Fibroblast of peridontal ligament (primary cell): ENCODE results near the gene SERPINA6.
A peak's percentile ranks its signal among the peaks of the same experiment; 100 is the strongest.
"Not testable (repeated sequence)": the region's sequence is repeated elsewhere in the genome, so short reads cannot be mapped to it uniquely, and the experiment has no call there.

Experiments
- DNase-seq: peaks from one replicate; pipeline ENCODE4 v3.0.0-alpha.2; 2010; ENCODE audit errors: extremely low read depth

SERPINA6 gene

GRCh38 chr14:94322648-94323570 lies at the start of gene SERPINA6:
SERPINA6 (minus strand) TSS chr14:94323336; CDS start chr14:94314648, 8,688 bp downstream.
- DNase-seq = no peak

- DNase-seq = no peak
These were observed 49.0 kb upstream of the SERPINA6 start for GRCh38 chr14:94372021-94372605.

- no peak for DNase-seq
These were observed 47.4 kb upstream of the SERPINA6 start for GRCh38 chr14:94370524-94370910.

DNA sequence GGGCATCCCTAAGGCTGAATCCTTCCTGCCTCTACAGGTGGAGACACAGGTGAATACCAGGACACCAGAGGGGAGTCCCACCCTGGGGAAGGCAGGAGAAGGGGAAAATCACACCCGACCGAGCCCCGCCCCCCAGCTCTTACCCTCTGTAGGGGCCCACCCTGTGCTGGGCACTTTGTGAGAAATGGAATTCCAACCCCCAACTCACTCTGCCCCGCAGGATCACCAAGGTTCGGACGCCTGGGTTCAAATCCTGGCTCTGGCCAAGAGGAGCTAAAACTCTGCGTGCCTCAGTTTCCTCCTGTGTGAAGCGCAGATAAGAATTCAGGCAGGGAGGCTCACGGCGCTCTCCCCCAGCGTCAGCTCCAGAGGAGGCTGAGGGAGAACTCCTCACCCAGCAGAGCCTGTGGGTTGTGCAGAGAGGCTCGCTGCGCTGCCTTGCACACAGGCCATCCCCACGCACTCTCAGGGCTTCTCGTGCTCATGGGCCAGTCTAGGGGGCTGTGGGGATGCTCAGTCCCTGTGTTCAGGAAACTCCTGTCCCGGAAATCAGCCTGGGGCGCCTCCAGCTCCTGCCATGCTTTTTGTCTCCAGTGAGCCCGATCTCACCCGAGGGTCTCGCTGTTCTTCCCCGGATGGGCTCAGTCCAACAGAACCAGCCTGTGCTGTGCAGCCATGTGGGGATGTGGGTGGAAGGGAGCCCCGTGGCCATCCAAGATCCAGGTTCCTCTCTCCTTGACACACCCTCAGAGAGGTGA lies 46.8 kb upstream of the SERPINA6 start:
- DNase-seq = not testable (repeated sequence)

DNA sequence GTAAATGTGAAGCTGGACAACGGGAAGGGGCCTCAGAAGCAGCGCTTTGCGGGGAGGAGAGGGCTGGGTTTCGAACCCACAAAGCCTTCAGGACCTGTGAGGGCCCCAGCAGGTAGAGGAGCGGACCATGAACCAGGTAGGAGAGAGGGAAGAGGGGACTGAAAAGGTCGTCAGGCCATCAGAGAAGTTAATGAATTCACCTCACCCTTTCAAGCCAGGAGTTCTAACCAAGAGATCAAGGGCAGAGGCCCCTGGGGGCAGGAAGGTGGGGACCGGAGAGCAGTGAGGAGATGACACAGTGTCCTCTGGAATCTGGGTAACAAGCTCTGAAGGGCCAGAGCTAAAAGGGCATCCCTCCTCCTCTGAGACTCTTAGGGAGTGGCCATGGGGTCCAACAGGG lies 45.8 kb upstream of the SERPINA6 start:
- no peak for DNase-seq

- no peak for DNase-seq
These were observed 45.1 kb upstream of the SERPINA6 start for GRCh38 chr14:94368243-94368590.

- no peak for DNase-seq
These were observed 44.5 kb upstream of the SERPINA6 start for GRCh38 chr14:94367347-94368242.

GRCh38 chr14:94366146-94366915 lies 43.2 kb upstream of the SERPINA6 start, which contains the start of gene SERPINA2:
SERPINA2 (minus strand) TSS chr14:94366698.
- no peak for DNase-seq

DNA sequence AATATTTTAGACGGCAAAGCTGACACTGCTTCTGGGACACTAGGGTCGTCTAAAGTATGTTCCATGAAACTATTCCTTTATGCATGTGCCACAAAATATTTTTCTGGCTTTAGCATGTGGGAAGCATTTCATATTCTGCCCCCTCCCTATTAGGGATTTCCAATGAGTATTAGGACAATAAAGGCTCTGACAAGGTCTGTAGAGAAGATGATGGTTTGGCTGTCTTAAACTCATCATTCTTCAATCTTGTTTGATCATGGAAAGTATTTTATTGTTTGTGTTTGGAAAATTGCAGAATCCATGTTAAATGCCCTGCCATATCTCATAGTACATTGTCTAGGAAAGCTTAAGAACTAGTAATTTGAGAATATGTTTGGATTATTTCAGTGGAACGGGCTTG lies 42.5 kb upstream of the SERPINA6 start:
- DNase-seq = no peak

GRCh38 chr14:94364964-94365363 lies 41.8 kb upstream of the SERPINA6 start:
- no peak for DNase-seq

GRCh38 chr14:94364037-94364436 lies 40.9 kb upstream of the SERPINA6 start:
- no peak for DNase-seq

DNA sequence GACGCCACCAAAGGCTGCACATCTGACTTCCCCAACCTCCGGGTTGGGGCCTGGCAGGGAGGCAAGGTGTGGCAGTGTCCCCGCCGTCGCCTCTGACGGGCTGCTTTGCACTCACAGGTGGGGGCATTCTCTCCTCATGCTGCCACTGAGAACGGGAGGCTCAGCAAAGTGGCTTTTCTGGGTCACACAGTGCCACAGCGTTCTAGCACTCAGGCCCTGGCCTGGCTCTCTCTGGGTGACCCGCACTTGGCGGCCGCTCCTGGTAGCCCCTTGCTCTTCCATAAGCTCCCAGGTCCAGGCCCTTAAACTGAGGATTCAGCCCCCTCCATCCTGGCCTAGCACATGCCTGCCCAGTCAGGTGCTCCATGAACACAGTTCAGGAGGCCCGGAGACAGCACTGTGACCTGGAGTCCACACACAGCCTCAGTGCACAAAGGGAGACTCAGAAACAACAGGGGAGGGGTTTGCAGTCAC lies 40.1 kb upstream of the SERPINA6 start:
- DNase-seq = no peak

- no peak for DNase-seq
These were observed 39.5 kb upstream of the SERPINA6 start for GRCh38 chr14:94362614-94363133.

- no peak for DNase-seq
These were observed 38.5 kb upstream of the SERPINA6 start for GRCh38 chr14:94361682-94362081.

DNA sequence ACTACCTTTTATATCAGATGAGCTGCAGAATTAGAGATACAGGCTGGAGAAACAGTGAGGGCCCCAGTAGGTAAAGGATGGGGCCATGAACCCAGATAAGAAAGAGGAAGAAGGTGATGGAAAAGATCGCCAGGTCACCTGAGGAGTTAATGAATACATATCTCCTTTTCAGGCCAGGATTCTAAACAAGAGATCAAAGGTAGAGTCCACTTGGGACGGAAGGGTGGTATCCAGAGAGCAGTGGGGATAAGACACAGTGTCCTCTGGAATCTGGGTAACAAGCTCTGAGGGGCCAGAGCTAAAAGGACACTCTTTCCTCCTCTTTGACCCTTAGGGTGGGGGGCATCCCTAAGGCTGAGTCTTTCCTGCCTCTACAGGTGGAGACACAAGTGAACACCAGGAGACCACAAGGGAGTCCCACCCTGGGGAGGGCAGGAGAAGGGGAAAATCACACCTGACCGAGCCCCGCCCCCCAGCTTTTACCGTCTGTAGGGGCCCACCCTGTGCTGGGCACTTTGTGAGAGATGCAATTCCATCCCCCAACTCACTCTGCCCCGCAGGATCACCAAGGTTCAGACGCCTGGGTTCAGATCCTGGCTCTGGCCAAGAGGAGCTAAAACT lies 37.9 kb upstream of the SERPINA6 start:
- no peak for DNase-seq

DNA sequence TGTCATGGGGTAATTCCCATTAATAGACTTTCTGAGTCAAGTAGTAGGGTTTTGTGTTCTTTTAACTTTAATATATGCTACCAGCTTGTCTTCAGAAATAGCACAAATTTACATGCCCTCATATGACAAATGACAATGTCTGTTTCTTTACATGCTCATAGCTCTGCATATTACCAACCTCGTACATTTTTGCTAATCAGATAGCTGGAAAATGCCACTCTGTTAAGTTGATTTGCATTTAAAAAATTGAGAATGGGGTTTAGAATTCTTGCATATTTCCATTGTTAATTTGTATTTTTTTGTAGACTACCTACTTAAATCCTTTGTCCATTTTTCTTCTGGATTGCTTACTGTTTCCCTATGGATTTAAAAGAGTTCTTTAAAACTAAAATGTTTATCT lies 34.0 kb upstream of the SERPINA6 start:
- no peak for DNase-seq

DNA sequence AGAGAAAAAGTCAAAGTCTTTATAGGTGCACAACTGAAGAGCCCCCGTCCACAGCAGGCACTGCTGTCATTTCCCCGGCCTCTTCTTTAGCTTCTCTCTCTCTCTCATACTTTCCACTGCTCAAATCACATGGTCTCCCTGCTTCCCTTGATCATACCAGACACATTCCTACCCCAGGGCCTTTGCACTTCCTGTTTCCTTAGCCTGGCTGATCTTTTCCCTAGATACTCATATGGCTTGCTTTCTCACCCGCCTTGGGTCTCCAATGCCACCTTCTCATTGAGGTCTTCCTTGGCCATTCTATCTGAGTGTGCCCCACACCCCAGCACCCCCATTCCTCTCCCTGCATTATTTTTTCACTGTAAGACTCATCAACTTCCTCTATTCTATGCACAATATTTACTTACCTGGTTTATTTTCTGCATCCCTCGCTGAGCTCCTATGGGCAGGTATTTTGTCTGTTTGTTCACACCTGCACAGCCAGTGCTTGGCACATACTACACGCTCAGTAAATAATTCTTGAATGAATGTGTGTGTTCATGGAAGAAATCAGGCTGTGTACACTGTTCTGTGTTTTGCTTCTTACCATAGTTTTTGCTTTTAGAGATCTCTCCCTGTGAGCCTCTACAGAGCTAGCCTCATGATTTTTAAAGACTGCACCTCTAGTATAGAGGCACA lies 33.4 kb upstream of the SERPINA6 start:
- DNase-seq = no peak

DNA sequence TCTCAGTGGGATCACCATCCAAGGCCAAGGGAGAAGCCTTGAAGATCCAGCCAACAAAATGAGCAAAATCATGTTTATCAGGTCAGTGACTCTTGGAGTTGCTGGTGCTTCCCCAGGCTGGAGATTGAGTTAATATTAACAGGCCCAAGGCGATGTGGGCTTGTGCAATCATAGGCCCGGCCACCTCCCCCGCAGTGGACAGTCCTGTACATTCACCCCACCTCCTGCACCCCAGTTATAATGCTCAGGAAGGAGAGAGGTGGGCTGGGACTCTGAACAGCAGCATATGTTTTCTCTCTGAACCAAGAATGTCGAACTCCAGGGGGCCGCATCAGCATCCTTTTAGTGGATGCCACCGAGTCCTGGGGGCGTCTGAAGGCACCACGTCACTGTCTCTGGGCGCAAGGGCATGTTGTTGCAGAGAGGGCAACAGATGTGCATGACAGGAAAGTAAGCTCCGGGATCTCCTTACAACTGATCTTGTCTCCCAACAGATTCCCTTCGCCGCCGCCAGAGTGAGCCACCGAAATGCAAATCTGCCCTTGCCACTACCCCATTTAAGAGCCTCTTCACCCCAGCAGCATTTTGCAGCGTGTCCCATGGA lies 32.2 kb upstream of the SERPINA6 start:
- peak; percentile 67 for DNase-seq

DNA sequence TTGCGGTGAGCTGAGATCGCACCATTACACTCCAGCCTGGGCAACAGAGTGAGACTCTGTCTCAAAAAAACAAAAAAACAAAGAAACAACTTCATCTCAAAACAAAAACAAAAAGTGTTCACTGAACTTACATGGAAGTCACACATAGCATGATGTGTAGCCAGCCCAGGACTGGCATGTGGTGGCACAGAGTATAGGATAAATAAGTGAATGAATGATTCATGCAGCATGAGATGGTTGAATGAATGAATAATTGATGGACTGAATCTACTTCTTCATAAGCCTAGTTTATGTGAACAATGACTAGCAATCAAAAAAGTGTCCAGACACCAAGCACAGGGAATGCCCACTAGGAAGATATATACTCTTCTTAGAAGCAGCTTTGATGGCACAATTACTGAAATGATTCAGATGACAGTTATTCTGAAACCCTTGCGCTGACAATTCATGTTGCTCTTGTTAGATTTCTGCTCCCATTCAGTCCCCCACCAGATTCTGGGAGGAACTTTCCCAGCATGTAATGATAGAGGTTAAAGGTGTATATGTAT lies 31.6 kb upstream of the SERPINA6 start:
- DNase-seq = no peak
